ENCODE results near the gene FAM78A. TPM values are rescaled to one million over a fixed set of nuclear protein-coding genes. Genes with fewer than 3 reads are reported as not detected.
"Not testable (repeated sequence)": the region's sequence is repeated elsewhere in the genome, so short reads cannot be mapped to it uniquely, and the experiment has no call there.

FAM78A gene
- total RNA-seq, 1 donor = 0.36 TPM

- Histone ChIP-seq H3K27ac (ENCODE audit: low read depth, low read length) (no peak overlapping the region), H3K36me3 (ENCODE audit: insufficient read depth, low read length) (no peaks in the 10 kb centered on the region), H3K4me2 (ENCODE audit: insufficient read depth, low read length) (no peak overlapping the region), H3K9me3 (ENCODE audit: low read depth, low read length) (no peaks in the 10 kb centered on the region), H3K79me2 (ENCODE audit: insufficient read depth, low read length) (no peaks in the 10 kb centered on the region), H3K27me3 (ENCODE audit: insufficient read depth, low read length) (no peaks in the 10 kb centered on the region), H3K4me1 (ENCODE audit: insufficient read depth, low read length) (no peaks in the 10 kb centered on the region), H4K20me1 (ENCODE audit: insufficient read depth, low read length) (no peaks in the 10 kb centered on the region), H3K4me3 (ENCODE audit: insufficient read depth, low read length) (no peak overlapping the region), H2AFZ (ENCODE audit: low read length) (no peak overlapping the region)
- TF ChIP-seq CTCF (IDR thresholded peaks at IDR 0.05; ENCODE audit: extremely low read depth, low read depth, low read length) = no peak
- peak; percentile 86 for DNase-seq (ENCODE audit: insufficient read length, low spot score, missing footprints)
Observed at GRCh38 chr9:131273146-131273855, 3.0 kb downstream of the FAM78A start.

GRCh38 chr9:131272212-131272611 is 4.1 kb downstream of the FAM78A start:
- Histone ChIP-seq H3K27me3 (ENCODE audit: insufficient read depth, low read length) (no peaks in the 10 kb centered on the region), H3K4me1 (ENCODE audit: insufficient read depth, low read length) (no peaks in the 10 kb centered on the region), H3K4me3 (ENCODE audit: insufficient read depth, low read length) (no peak overlapping the region), H4K20me1 (ENCODE audit: insufficient read depth, low read length) (no peaks in the 10 kb centered on the region), H3K27ac (ENCODE audit: low read depth, low read length) (no peak overlapping the region), H3K4me2 (ENCODE audit: insufficient read depth, low read length) (no peak overlapping the region), H3K36me3 (ENCODE audit: insufficient read depth, low read length) (no peaks in the 10 kb centered on the region), H2AFZ (ENCODE audit: low read length) (no peak overlapping the region), H3K79me2 (ENCODE audit: insufficient read depth, low read length) (no peaks in the 10 kb centered on the region), H3K9me3 (ENCODE audit: low read depth, low read length) (no peaks in the 10 kb centered on the region)
- peak; percentile 78 for DNase-seq (ENCODE audit: insufficient read length, low spot score, missing footprints)
- no peak for TF ChIP-seq CTCF (IDR thresholded peaks at IDR 0.05; ENCODE audit: extremely low read depth, low read depth, low read length)

- no peak overlapping the region for H3K27ac ChIP-seq (ENCODE audit: low read depth, low read length)
- H3K4me1 ChIP-seq (ENCODE audit: insufficient read depth, low read length) = no peaks in the 10 kb centered on the region
- DNase-seq (ENCODE audit: insufficient read length, low spot score, missing footprints) = peak; percentile 61
- no peak overlapping the region for H3K4me3 ChIP-seq (ENCODE audit: insufficient read depth, low read length)
- no peak overlapping the region for H3K4me2 ChIP-seq (ENCODE audit: insufficient read depth, low read length)
- no peak for TF ChIP-seq CTCF (IDR thresholded peaks at IDR 0.05; ENCODE audit: extremely low read depth, low read depth, low read length)
- H3K9me3 ChIP-seq (ENCODE audit: low read depth, low read length) = no peaks in the 10 kb centered on the region
- H4K20me1 ChIP-seq (ENCODE audit: insufficient read depth, low read length) = no peaks in the 10 kb centered on the region
- no peaks in the 10 kb centered on the region for H3K79me2 ChIP-seq (ENCODE audit: insufficient read depth, low read length)
- H2AFZ ChIP-seq (ENCODE audit: low read length) = no peak overlapping the region
- H3K27me3 ChIP-seq (ENCODE audit: insufficient read depth, low read length) = no peaks in the 10 kb centered on the region
- H3K36me3 ChIP-seq (ENCODE audit: insufficient read depth, low read length) = no peaks in the 10 kb centered on the region
Observed at GRCh38 chr9:131271506-131271931, 4.8 kb downstream of the FAM78A start.

GRCh38 chr9:131271016-131271273 is 5.4 kb downstream of the FAM78A start:
- not testable (repeated sequence) for H3K36me3 ChIP-seq (ENCODE audit: insufficient read depth, low read length); H3K4me2 ChIP-seq (ENCODE audit: insufficient read depth, low read length); H3K27ac ChIP-seq (ENCODE audit: low read depth, low read length); H2AFZ ChIP-seq (ENCODE audit: low read length); H3K4me3 ChIP-seq (ENCODE audit: insufficient read depth, low read length); H3K4me1 ChIP-seq (ENCODE audit: insufficient read depth, low read length); H3K79me2 ChIP-seq (ENCODE audit: insufficient read depth, low read length); H3K27me3 ChIP-seq (ENCODE audit: insufficient read depth, low read length); H3K9me3 ChIP-seq (ENCODE audit: low read depth, low read length); DNase-seq (ENCODE audit: insufficient read length, low spot score, missing footprints); H4K20me1 ChIP-seq (ENCODE audit: insufficient read depth, low read length)

Measured in osteoblast (primary cell).